ENCODE data around the gene SERPING1.

DNA sequence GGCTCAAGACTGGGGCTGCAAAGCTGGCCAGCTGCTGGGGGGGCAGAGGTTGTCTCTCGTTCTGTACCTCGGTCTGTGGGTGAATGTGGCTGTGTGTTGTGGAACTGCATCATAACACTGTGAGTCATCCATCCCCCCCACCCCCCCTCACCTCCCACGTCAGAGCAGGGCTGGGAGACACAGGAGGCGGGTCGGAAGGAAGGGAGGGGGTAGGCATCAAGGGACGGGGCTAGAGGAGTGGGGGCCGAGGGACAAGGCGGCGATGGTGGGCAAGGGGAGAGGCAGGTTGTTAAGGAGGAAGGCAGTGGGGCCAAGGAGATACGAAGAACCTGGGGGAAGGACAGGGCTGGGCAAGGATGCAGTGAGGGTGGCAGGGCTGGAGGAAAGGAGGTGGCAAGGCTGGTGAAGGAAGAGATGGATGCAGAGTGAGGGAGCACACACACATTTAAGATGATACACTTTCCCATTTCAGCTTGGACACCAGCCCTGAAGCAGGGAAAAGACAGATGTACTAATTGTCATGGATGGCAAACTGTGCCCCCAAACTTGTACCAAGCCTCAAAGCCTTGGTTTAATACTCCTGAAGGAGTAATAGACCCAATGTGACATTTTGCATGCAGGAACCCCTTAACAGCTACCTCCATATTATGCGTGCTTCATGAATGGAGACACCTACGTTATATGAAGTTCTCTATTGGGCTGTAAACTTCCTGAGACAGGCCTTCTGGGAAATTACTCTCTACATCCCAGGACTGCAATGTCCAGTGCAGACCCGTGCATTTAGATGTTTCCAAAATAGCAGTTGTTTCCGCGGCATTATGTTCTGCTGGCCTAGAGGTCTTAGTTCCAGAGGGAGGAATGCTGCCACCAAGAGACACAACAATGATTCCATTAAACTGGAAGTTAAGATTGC lies 52.6 kb downstream of the SERPING1 start, which contains the start of gene YPEL4:
- TF ChIP-seq POLR2AphosphoS5 (IDR thresholded peaks at IDR 0.05; ENCODE audit: low read depth, low read length) (no peak), TAF1 (IDR thresholded peaks at IDR 0.05; ENCODE audit: low read depth, low read length) (no peak), POLR2A (IDR thresholded peaks at IDR 0.05; ENCODE audit: low read depth, low read length) (no peak), SPI1 (IDR thresholded peaks at IDR 0.05; ENCODE audit: low read depth, low read length) (no peak), PAX5 (IDR thresholded peaks at IDR 0.05; ENCODE audit: insufficient read depth, low read length, severe bottlenecking) (no peak), POU2F2 (IDR thresholded peaks at IDR 0.05; ENCODE audit: low read depth, low read length) (no peak)
